ENCODE measurements around the gene PLXDC2. TPM values are rescaled to one million over a fixed set of nuclear protein-coding genes. Genes with fewer than 3 reads are reported as not detected.
A peak's percentile ranks its signal among the peaks of the same experiment; 100 is the strongest.

Gene PLXDC2
- total and polyA plus RNA-seq, 2 experiments from 2014 or later, result 10.3 to 22.6 TPM

DNA sequence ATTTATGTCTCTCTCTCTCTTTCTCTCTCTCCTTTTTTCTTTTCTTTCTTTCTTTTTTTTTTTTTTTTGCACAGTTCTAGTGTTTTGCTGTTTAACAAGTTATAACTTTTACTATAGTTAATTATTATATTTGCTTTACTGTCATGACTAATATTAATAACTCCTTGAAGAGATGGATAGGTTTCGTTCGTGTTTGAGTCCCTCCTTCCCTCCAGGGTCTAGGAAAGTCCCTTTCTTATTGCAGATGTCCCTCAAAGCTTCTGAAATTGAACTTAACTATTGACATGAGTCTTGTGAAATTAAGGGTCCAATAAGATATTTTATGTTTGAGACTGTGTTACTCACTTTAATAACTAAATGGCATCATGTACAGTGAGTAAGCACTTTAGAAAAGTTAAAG is 131.4 kb downstream of the PLXDC2 start:
- TF ChIP-seq CTCF (IDR thresholded peaks at IDR 0.05; ENCODE audit: low read depth, low read length), result no peak
- Histone ChIP-seq H3K36me3 (no peaks in the 10 kb centered on the region), H3K4me3 (no peak overlapping the region)

DNA sequence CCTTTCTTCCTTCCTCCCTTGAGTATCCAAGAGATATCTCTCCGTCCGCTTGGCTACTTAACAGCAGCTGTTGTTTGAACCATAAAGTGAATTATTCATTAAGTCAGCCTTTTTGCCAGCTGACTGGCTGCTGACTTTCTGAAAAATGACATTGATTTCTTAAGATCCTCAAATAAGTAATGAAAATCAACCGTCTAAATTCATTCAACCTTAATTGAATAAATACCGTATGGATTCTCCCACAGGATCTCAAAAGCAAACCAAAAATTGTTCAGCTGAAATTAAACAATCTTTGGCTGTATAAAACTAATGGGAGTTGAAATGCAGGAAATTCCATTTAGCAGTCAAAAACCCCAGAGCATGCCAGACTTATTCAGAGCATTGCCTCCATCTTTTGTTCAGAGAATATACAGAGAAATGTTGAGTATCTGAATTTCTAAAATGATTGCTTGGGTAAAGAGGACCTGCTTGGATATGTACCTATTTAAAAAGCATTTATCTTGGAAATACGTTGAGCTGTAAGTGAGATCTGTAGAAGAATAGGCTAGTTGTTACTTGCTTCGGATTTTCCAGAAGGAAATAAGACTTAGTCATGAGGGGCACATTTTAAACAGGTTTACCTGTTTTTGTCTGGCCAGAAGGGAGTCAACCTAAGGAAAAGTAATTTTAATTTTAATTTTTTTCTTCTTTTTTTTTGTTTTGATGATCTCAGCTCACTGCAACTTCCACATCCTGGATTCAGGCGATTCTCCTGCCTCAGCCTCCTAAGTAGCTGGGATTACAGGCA is 136.2 kb downstream of the PLXDC2 start:
- H3K27ac ChIP-seq, result no peak overlapping the region
- no peak for TF ChIP-seq CTCF (IDR thresholded peaks at IDR 0.05; ENCODE audit: low read depth, low read length)
- H3K4me3 ChIP-seq, result no peak overlapping the region
- no peaks in the 10 kb centered on the region for H3K36me3 ChIP-seq
- no peaks in the 10 kb centered on the region for H3K9me3 ChIP-seq (ENCODE audit: low read depth)
- H3K4me1 ChIP-seq (ENCODE audit: low read depth), result no peaks in the 10 kb centered on the region
- DNase-seq (ENCODE audit: low read depth in 1 of 2, low spot score in 1 of 2), result peak in 1 of 2 donors; percentile 36
- no peaks in the 10 kb centered on the region for H3K27me3 ChIP-seq

More for the DNA sequence above, 131.4 kb downstream of the PLXDC2 start:
- no peak overlapping the region for H3K27ac ChIP-seq
- no peaks in the 10 kb centered on the region for H3K4me1 ChIP-seq (ENCODE audit: low read depth)
- no peak for DNase-seq (ENCODE audit: low read depth in 1 of 2, low spot score in 1 of 2)
- H3K9me3 ChIP-seq (ENCODE audit: low read depth), result no peaks in the 10 kb centered on the region
- no peaks in the 10 kb centered on the region for H3K27me3 ChIP-seq

GRCh38 chr10:19954601-19955000 is 138.4 kb downstream of the PLXDC2 start:
- no peak overlapping the region for H3K4me3 ChIP-seq
- no peak for TF ChIP-seq CTCF (IDR thresholded peaks at IDR 0.05; ENCODE audit: low read depth, low read length)
- H3K27me3 ChIP-seq, result no peaks in the 10 kb centered on the region
- no peaks in the 10 kb centered on the region for H3K9me3 ChIP-seq (ENCODE audit: low read depth)
- H3K36me3 ChIP-seq, result no peaks in the 10 kb centered on the region
- no peak for DNase-seq (ENCODE audit: low read depth in 1 of 2, low spot score in 1 of 2)
- H3K4me1 ChIP-seq (ENCODE audit: low read depth), result no peaks in the 10 kb centered on the region
- no peak overlapping the region for H3K27ac ChIP-seq

DNA sequence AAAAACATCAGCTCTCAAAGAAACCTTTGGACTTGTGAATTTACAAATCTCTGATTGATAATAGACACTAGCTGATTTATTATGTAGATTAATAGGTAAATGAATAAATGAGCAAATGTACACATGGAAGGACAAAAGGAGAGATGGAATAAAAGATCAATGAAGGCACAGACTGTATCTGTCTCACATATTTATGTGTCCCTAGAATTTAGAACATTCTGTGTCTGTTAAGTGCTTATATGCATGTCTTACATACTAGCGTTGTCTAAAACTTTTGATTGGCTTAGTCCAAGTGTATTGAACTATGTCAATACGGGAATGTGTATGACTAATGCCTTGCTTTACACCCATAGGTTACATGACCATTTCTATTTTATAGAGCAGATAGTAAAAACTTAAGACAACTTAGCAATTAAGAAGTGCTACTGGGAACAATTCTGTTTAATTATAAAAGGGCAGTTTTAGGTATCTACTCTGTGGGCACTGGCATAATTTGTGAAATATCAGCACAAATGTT is 140.3 kb downstream of the PLXDC2 start:
- no peaks in the 10 kb centered on the region for H3K9me3 ChIP-seq (ENCODE audit: low read depth)
- TF ChIP-seq CTCF (IDR thresholded peaks at IDR 0.05; ENCODE audit: low read depth, low read length), result no peak
- no peaks in the 10 kb centered on the region for H3K27me3 ChIP-seq

GRCh38 chr10:19958787-19959186 is 142.6 kb downstream of the PLXDC2 start:
- Histone ChIP-seq H3K4me1 (ENCODE audit: low read depth) (no peaks in the 10 kb centered on the region), H3K27ac (no peak overlapping the region), H3K4me3 (no peak overlapping the region), H3K27me3 (no peaks in the 10 kb centered on the region), H3K9me3 (ENCODE audit: low read depth) (no peaks in the 10 kb centered on the region), H3K36me3 (no peaks in the 10 kb centered on the region)
- TF ChIP-seq CTCF (IDR thresholded peaks at IDR 0.05; ENCODE audit: low read depth, low read length), result no peak
- no peak for DNase-seq (ENCODE audit: low read depth in 1 of 2, low spot score in 1 of 2)

More for the DNA sequence above, 140.3 kb downstream of the PLXDC2 start:
- DNase-seq (ENCODE audit: low read depth in 1 of 2, low spot score in 1 of 2), result no peak
- Histone ChIP-seq H3K4me1 (ENCODE audit: low read depth) (no peaks in the 10 kb centered on the region), H3K27ac (no peak overlapping the region), H3K4me3 (no peak overlapping the region), H3K36me3 (no peaks in the 10 kb centered on the region)
